Tongue (tissue), 2 donors: ENCODE measurements around the gene FAM53B. TPM values are rescaled to one million over a fixed set of nuclear protein-coding genes. Genes with fewer than 3 reads are reported as not detected.
A peak's percentile ranks its signal among the peaks of the same experiment; 100 is the strongest.

Experiments used
- DNase-seq: peaks from one replicate; pipeline ENCODE4 v3.0.0-alpha.2; 2015
- total RNA-seq: library from RNA; depleted of rRNA; stranded (reverse); fragments of >200 nt; gene quantifications from one replicate; pipeline ENCODE4 v1.2.3, GENCODE V29; 2014

FAM53B gene
- total RNA-seq, 1 donor from 2014 or later: 70.9 TPM

- DNase-seq: peak; percentile 42
These were observed 97.5 kb downstream of the FAM53B start for GRCh38 chr10:124646483-124647352.

GRCh38 chr10:124645467-124646095 lies 98.6 kb downstream of the FAM53B start:
- peak; percentile 50 for DNase-seq

GRCh38 chr10:124644771-124645415 lies 99.3 kb downstream of the FAM53B start:
- no peak for DNase-seq

- DNase-seq: no peak
These were observed 99.9 kb downstream of the FAM53B start for GRCh38 chr10:124644236-124644635.

GRCh38 chr10:124643330-124644009 lies 100.7 kb downstream of the FAM53B start:
- DNase-seq: no peak

GRCh38 chr10:124642088-124642710 lies 102.0 kb downstream of the FAM53B start:
- DNase-seq: peak; percentile 45

- DNase-seq: peak; percentile 75
These were observed 102.7 kb downstream of the FAM53B start for GRCh38 chr10:124641282-124642087.

GRCh38 chr10:124640538-124641231 lies 103.5 kb downstream of the FAM53B start:
- peak; percentile 35 for DNase-seq

- DNase-seq: no peak
These were observed 104.1 kb downstream of the FAM53B start for GRCh38 chr10:124640056-124640455.

- DNase-seq: no peak
These were observed 104.5 kb downstream of the FAM53B start for GRCh38 chr10:124639646-124640045.

GRCh38 chr10:124639206-124639605 lies 105.0 kb downstream of the FAM53B start:
- no peak for DNase-seq

GRCh38 chr10:124637746-124638145 lies 106.4 kb downstream of the FAM53B start:
- no peak for DNase-seq

GRCh38 chr10:124637091-124637700 lies 107.0 kb downstream of the FAM53B start:
- no peak for DNase-seq

- DNase-seq: no peak
These were observed 107.7 kb downstream of the FAM53B start for GRCh38 chr10:124636271-124636995.

- DNase-seq: no peak
These were observed 111.6 kb downstream of the FAM53B start for GRCh38 chr10:124632566-124632965.

GRCh38 chr10:124632064-124632531 lies 112.1 kb downstream of the FAM53B start:
- DNase-seq: peak; percentile 30

GRCh38 chr10:124630551-124630950 lies 113.6 kb downstream of the FAM53B start:
- no peak for DNase-seq

GRCh38 chr10:124629842-124630241 lies 114.3 kb downstream of the FAM53B start:
- no peak for DNase-seq

- DNase-seq: no peak
These were observed 114.8 kb downstream of the FAM53B start for GRCh38 chr10:124629415-124629814.
